ENCODE measurements around the gene COL19A1. TPM values are rescaled to one million over a fixed set of nuclear protein-coding genes. Genes with fewer than 3 reads are reported as not detected.

The COL19A1 gene
- total and polyA plus RNA-seq, 2 donors from 2014 or later = 0.60 to 1.1 TPM

DNA sequence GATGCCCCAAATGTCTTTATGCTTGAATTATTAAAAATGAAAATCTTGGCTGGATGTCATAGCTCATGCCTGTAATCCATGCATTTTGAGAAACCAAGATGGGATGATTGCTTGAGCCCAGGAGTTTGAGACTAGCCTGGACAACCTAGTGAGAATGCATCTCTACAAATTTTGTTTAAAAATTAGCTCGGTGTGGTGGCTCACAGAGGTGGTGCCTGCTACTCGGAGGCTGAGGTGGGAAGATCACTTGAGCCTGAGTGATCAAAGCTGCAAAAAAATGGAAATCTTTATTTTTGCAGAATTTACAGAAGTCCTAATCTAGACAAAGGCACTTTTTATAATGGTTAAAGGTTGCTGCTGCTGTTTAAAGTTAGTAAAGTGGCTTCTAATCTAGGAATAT, 20.0 kb upstream of the COL19A1 start:
- no peak overlapping the region for H3K9ac ChIP-seq (ENCODE audit: low read length in 3 of 3)
- H3K9me3 ChIP-seq (ENCODE audit: control insufficient read depth in 2 of 3, insufficient read depth in 1 of 3, low read length in 3 of 3) = no peaks in the 10 kb centered on the region
- intact Hi-C loops (cut with DNase I) = no loop called here
- TF ChIP-seq, protein P1, sequence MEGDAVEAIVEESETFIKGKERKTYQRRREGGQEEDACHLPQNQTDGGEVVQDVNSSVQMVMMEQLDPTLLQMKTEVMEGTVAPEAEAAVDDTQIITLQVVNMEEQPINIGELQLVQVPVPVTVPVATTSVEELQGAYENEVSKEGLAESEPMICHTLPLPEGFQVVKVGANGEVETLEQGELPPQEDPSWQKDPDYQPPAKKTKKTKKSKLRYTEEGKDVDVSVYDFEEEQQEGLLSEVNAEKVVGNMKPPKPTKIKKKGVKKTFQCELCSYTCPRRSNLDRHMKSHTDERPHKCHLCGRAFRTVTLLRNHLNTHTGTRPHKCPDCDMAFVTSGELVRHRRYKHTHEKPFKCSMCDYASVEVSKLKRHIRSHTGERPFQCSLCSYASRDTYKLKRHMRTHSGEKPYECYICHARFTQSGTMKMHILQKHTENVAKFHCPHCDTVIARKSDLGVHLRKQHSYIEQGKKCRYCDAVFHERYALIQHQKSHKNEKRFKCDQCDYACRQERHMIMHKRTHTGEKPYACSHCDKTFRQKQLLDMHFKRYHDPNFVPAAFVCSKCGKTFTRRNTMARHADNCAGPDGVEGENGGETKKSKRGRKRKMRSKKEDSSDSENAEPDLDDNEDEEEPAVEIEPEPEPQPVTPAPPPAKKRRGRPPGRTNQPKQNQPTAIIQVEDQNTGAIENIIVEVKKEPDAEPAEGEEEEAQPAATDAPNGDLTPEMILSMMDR (IDR thresholded peaks at IDR 0.05; ENCODE audit: borderline replicate concordance, extremely low read depth, insufficient read depth) = no peak
- no peaks in the 10 kb centered on the region for H3K4me1 ChIP-seq (ENCODE audit: control insufficient read depth in 2 of 3, insufficient read depth in 2 of 3, low read depth in 1 of 3, low read length in 3 of 3)
- H3K36me3 ChIP-seq (ENCODE audit: control insufficient read depth in 2 of 3, insufficient read depth in 3 of 3, low read length in 3 of 3) = no peaks in the 10 kb centered on the region
- no peak overlapping the region for H3K4me3 ChIP-seq (ENCODE audit: low read length in 3 of 3)
- no peak overlapping the region for H3K27ac ChIP-seq (ENCODE audit: low read depth in 2 of 2, low read length in 2 of 2)
- H3K27me3 ChIP-seq (ENCODE audit: control insufficient read depth, insufficient read depth, low read length) = no peaks in the 10 kb centered on the region
- no peak for FAIRE-seq
- no peak for DNase-seq

- H3K4me3 ChIP-seq (ENCODE audit: low read length in 3 of 3) = no peak overlapping the region
- no peak overlapping the region for H3K9ac ChIP-seq (ENCODE audit: low read length in 3 of 3)
- no peaks in the 10 kb centered on the region for H3K4me1 ChIP-seq (ENCODE audit: control insufficient read depth in 2 of 3, insufficient read depth in 2 of 3, low read depth in 1 of 3, low read length in 3 of 3)
- H3K27me3 ChIP-seq (ENCODE audit: control insufficient read depth, insufficient read depth, low read length) = no peaks in the 10 kb centered on the region
- no peak overlapping the region for H3K27ac ChIP-seq (ENCODE audit: low read depth in 2 of 2, low read length in 2 of 2)
- FAIRE-seq (no peak), DNase-seq (no peak)
- no peaks in the 10 kb centered on the region for H3K36me3 ChIP-seq (ENCODE audit: control insufficient read depth in 2 of 3, insufficient read depth in 3 of 3, low read length in 3 of 3)
- intact Hi-C loops (cut with DNase I) = no loop called here
- TF ChIP-seq, protein P1 (IDR thresholded peaks at IDR 0.05; ENCODE audit: borderline replicate concordance, extremely low read depth, insufficient read depth) = no peak
- no peaks in the 10 kb centered on the region for H3K9me3 ChIP-seq (ENCODE audit: control insufficient read depth in 2 of 3, insufficient read depth in 1 of 3, low read length in 3 of 3)
Measured at GRCh38 chr6:69846770-69847491, 19.4 kb upstream of the COL19A1 start.

DNA sequence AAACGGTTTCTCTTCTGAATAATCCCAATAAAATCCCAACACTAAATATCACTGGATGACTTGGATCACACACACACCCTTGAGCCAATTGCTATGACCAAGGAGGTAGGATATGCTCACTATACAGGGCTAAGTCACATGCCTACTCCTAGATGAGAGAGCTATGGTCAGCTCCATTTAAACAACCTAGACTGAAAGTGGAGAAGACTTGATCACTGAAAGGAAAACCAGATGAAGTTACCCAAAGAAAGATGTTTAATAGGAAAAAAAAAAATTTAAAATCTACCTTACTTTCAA, 18.9 kb upstream of the COL19A1 start:
- FAIRE-seq (no peak), DNase-seq (no peak)
- intact Hi-C loops (cut with DNase I) = no loop called here
- no peak overlapping the region for H3K4me3 ChIP-seq (ENCODE audit: low read length in 3 of 3)
- H3K9ac ChIP-seq (ENCODE audit: low read length in 3 of 3) = no peak overlapping the region
- H3K27ac ChIP-seq (ENCODE audit: low read depth in 2 of 2, low read length in 2 of 2) = no peak overlapping the region
- H3K4me1 ChIP-seq (ENCODE audit: control insufficient read depth in 2 of 3, insufficient read depth in 2 of 3, low read depth in 1 of 3, low read length in 3 of 3) = no peaks in the 10 kb centered on the region
- TF ChIP-seq, protein P1 (IDR thresholded peaks at IDR 0.05; ENCODE audit: borderline replicate concordance, extremely low read depth, insufficient read depth) = no peak
- H3K9me3 ChIP-seq (ENCODE audit: control insufficient read depth in 2 of 3, insufficient read depth in 1 of 3, low read length in 3 of 3) = peaks cover 0 to under 1% (median 0%) of the 10 kb centered on the region in 3 donors
- H3K36me3 ChIP-seq (ENCODE audit: control insufficient read depth in 2 of 3, insufficient read depth in 3 of 3, low read length in 3 of 3) = no peaks in the 10 kb centered on the region
- H3K27me3 ChIP-seq (ENCODE audit: control insufficient read depth, insufficient read depth, low read length) = no peaks in the 10 kb centered on the region

- no peak overlapping the region for H3K4me3 ChIP-seq (ENCODE audit: low read length in 3 of 3)
- no peaks in the 10 kb centered on the region for H3K36me3 ChIP-seq (ENCODE audit: control insufficient read depth in 2 of 3, insufficient read depth in 3 of 3, low read length in 3 of 3)
- no peaks in the 10 kb centered on the region for H3K27me3 ChIP-seq (ENCODE audit: control insufficient read depth, insufficient read depth, low read length)
- intact Hi-C loops (cut with DNase I) = no loop called here
- DNase-seq = no peak
- no peaks in the 10 kb centered on the region for H3K4me1 ChIP-seq (ENCODE audit: control insufficient read depth in 2 of 3, insufficient read depth in 2 of 3, low read depth in 1 of 3, low read length in 3 of 3)
- H3K9me3 ChIP-seq (ENCODE audit: control insufficient read depth in 2 of 3, insufficient read depth in 1 of 3, low read length in 3 of 3) = peaks cover 0 to 5% (median 0%) of the 10 kb centered on the region in 3 donors
- FAIRE-seq = no peak
- no peak overlapping the region for H3K27ac ChIP-seq (ENCODE audit: low read depth in 2 of 2, low read length in 2 of 2)
- TF ChIP-seq, protein P1 (IDR thresholded peaks at IDR 0.05; ENCODE audit: borderline replicate concordance, extremely low read depth, insufficient read depth) = no peak
- no peak overlapping the region for H3K9ac ChIP-seq (ENCODE audit: low read length in 3 of 3)
Measured at GRCh38 chr6:69848552-69848951, 17.8 kb upstream of the COL19A1 start.
